IMR-90 (cell line): ENCODE results near the gene NDUFA1.
"Not testable (repeated sequence)": the region's sequence is repeated elsewhere in the genome, so short reads cannot be mapped to it uniquely, and the experiment has no call there.

ENCODE experiments used
- CEBPB ChIP-seq: IDR thresholded peaks from 2 replicates; pipeline ENCODE4 v1.6.1; 2012; ENCODE audit warnings: low read depth, low read length, improper control_type of control experiment
- CTCF ChIP-seq: conservative IDR thresholded peaks from 2 replicates; pipeline ENCODE4 v1.5.1; 2012; ENCODE audit warnings: mild to moderate bottlenecking, low read depth, low read length, improper control_type of control experiment
- FOS ChIP-seq: fragments of 150-350 bp; IDR thresholded peaks from 2 replicates; pipeline ENCODE4 v1.6.1; 2016; ENCODE audit warnings: low read depth, low read length
- MAFK ChIP-seq: IDR thresholded peaks from 2 replicates; pipeline ENCODE4 v1.6.1; 2012; ENCODE audit warnings: low read depth, low read length, improper control_type of control experiment
- MAZ ChIP-seq: IDR thresholded peaks from 2 replicates; pipeline ENCODE4 v1.6.1; 2012; ENCODE audit warnings: low read depth, mild to moderate bottlenecking, low read length, improper control_type of control experiment, moderate library complexity, borderline replicate concordance
- POLR2A ChIP-seq: IDR thresholded peaks from 2 replicates; pipeline ENCODE4 v1.6.1; 2012; ENCODE audit warnings: mild to moderate bottlenecking, low read depth, low read length
- RAD21 ChIP-seq: IDR thresholded peaks from 2 replicates; pipeline ENCODE4 v1.6.1; 2012; ENCODE audit warnings: low read length, improper control_type of control experiment
- SMC3 ChIP-seq: fragments of 150-350 bp; IDR thresholded peaks from 2 replicates; pipeline ENCODE4 v1.6.1; 2016; ENCODE audit warnings: low read depth, mild to moderate bottlenecking, antibody characterized with exemption, low read length, moderate library complexity
- USF2 ChIP-seq: fragments of 150-350 bp; IDR thresholded peaks from 2 replicates; pipeline ENCODE4 v1.6.1; 2017; ENCODE audit warnings: mild to moderate bottlenecking, antibody characterized with exemption, low read length, low read depth

DNA sequence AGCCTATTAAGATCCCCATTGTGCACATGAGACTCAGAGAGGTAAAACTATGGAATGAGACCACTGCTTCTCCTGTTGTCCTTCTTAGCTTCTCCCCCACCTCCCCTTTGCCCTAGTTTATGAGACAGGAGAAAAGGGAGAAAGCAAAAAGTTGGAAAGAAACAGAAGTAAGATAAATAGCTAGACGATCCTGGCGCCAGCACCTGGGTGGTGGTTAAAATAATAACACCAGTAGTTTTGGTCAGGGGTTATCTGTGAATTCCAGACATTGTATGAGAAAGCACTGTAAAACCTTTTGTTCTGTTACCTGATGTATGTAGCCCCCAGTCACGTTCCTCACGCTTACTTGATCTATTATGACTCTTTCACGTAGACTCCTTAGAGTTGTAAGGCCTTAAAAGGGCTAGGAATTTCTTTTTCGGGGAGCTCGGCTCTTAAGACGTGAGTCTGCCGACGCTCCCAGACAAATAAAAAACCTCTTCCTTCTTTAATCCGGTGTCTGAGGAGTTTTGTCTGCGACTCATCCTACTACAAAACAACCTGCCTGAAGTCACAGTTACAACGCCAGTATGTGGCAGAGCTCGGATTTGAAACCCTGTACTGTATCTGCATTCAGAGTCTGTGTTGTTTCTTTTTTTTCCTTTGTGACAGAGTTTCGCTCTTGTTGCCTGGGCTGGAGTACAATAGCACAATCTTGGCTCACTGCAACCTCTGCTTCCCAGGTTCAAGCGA lies 20.5 kb downstream of the NDUFA1 start:
- TF ChIP-seq RAD21, CEBPB, MAZ, POLR2A, CTCF, SMC3, MAFK, USF2, FOS: not testable (repeated sequence)
